ENCODE data around the gene ZNF135. TPM values are rescaled to one million over a fixed set of nuclear protein-coding genes. Genes with fewer than 3 reads are reported as not detected.

Gene ZNF135
- total and polyA plus RNA-seq, 10 of the 15 experiments (the other 5 are each of a cell fraction or from before 2014, with no cell fraction given), result 0.04 TPM; not detected in 9

DNA sequence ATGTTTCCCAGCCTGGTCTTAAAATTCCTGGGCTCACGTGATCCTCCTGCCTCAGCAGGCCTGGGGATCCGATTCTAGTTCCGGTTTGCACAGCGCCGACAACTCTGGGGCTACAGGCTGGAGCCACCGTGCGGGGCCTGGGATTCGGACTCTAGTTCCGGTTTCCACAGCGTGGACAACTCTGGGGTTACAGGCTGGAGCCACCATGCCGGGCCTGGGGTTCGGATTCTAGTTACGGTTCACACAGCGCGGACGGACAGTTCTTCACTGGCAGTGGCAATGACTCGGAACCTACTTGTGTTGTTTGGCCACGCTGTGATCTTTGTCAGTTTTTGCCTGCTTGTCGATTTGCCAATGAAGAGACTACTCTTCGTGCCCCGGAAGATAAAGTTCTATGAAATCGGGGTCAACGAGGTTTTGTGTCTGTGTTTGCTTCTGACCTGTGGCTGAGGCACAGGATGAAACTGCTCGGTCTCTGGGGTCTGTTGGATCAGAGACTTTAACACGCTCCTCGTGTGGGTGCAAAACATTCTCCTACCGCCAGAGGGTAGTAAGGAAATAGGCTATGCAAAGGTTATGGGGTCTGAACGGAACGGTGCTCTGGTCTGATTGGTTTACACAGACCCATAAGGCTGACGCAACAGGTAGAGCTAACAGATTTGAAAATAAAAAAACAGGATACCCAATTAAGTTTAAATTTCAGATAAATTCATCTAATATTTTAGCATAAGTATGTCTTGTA lies 37.4 kb upstream of the ZNF135 start:
- WGBS (ENCODE audit: insufficient coverage, insufficient replicate concordance, low lambda C conversion rate, missing lambda C conversion rate), result 50% methylated on average over 30 of the region's 30 CpGs
- DNase-seq (ENCODE audit: low read depth, low spot score), result no peak
- RAD21 ChIA-PET (ENCODE audit: unreplicated experiment), result no interaction called here
- no TSS peak for BruUV-seq (replicated peaks)
- Histone ChIP-seq H3K9me3 (replicated peaks; ENCODE audit: control insufficient read depth, insufficient read depth, low read length) (no peaks in the 10 kb centered on the region; the same call in 1 of the 3 replicates), H3K4me2 (ENCODE audit: control insufficient read depth, insufficient read depth) (no peak overlapping the region), H3K4me1 (ENCODE audit: control insufficient read depth, insufficient read depth, low read length) (no peaks in the 10 kb centered on the region), H4K20me1 (ENCODE audit: control insufficient read depth, insufficient read depth) (no peaks in the 10 kb centered on the region), H3K27ac (ENCODE audit: control insufficient read depth, insufficient read depth) (no peak overlapping the region), H3K9ac (ENCODE audit: control insufficient read depth, insufficient read depth, low read length) (no peak overlapping the region), H3K4me3 (no peak overlapping the region), H3K27me3 (replicated peaks in 1 of 2; ENCODE audit: control insufficient read depth in 2 of 2, insufficient read depth in 2 of 2, low read length in 1 of 2) (no peaks in the 10 kb centered on the region), H2AFZ (ENCODE audit: control insufficient read depth, low read depth, low read length) (no peak overlapping the region), H3K36me3 (ENCODE audit: control insufficient read depth in 2 of 2, insufficient read depth in 2 of 2, low read length in 1 of 2) (no peaks in the 10 kb centered on the region), H3K79me2 (ENCODE audit: control insufficient read depth, insufficient read depth, low read length) (no peaks in the 10 kb centered on the region)
- ATAC-seq, result peak; percentile 47; the same call in 2 of the 3 replicates
- in situ Hi-C loops (cut with MboI), result no loop called here
- CTCF ChIA-PET, result no interaction called here
- SMC1A ChIA-PET (ENCODE audit: uncharacterized antibody, unreplicated experiment), result no interaction called here
- intact Hi-C loops (cut with micrococcal nuclease; ENCODE audit: unreplicated experiment), result no loop called here
- POLR2A ChIA-PET, result no interaction called here
- TF ChIP-seq, protein P1, sequence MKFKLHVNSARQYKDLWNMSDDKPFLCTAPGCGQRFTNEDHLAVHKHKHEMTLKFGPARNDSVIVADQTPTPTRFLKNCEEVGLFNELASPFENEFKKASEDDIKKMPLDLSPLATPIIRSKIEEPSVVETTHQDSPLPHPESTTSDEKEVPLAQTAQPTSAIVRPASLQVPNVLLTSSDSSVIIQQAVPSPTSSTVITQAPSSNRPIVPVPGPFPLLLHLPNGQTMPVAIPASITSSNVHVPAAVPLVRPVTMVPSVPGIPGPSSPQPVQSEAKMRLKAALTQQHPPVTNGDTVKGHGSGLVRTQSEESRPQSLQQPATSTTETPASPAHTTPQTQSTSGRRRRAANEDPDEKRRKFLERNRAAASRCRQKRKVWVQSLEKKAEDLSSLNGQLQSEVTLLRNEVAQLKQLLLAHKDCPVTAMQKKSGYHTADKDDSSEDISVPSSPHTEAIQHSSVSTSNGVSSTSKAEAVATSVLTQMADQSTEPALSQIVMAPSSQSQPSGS (IDR thresholded peaks at IDR 0.05; ENCODE audit: low read length), result no peak
- TF ChIP-seq CHD2 (IDR thresholded peaks at IDR 0.05; ENCODE audit: borderline replicate concordance, low read depth, low read length) (no peak), HDAC6 (IDR thresholded peaks at IDR 0.05; ENCODE audit: unreplicated experiment) (no peak), SMAD1 (IDR thresholded peaks at IDR 0.05; ENCODE audit: low read depth, partially characterized antibody) (no peak), RAD21 (IDR thresholded peaks at IDR 0.05; ENCODE audit: insufficient read depth, low read depth, low read length) (peak; percentile 30; the same call in 1 of the 2 replicates), YBX1 (IDR thresholded peaks at IDR 0.05) (no peak), NR2C1 (IDR thresholded peaks at IDR 0.05) (no peak), SRF (IDR thresholded peaks at IDR 0.05; ENCODE audit: low read depth in 2 of 2, low read length in 2 of 2) (no peak), SMC3 (IDR thresholded peaks at IDR 0.05; ENCODE audit: borderline replicate concordance, low read length) (no peak), CREB1 (IDR thresholded peaks at IDR 0.05; ENCODE audit: low read depth) (no peak)
- TF ChIP-seq, protein P2, sequence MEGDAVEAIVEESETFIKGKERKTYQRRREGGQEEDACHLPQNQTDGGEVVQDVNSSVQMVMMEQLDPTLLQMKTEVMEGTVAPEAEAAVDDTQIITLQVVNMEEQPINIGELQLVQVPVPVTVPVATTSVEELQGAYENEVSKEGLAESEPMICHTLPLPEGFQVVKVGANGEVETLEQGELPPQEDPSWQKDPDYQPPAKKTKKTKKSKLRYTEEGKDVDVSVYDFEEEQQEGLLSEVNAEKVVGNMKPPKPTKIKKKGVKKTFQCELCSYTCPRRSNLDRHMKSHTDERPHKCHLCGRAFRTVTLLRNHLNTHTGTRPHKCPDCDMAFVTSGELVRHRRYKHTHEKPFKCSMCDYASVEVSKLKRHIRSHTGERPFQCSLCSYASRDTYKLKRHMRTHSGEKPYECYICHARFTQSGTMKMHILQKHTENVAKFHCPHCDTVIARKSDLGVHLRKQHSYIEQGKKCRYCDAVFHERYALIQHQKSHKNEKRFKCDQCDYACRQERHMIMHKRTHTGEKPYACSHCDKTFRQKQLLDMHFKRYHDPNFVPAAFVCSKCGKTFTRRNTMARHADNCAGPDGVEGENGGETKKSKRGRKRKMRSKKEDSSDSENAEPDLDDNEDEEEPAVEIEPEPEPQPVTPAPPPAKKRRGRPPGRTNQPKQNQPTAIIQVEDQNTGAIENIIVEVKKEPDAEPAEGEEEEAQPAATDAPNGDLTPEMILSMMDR (IDR thresholded peaks at IDR 0.05 in 2 of 3, conservative IDR thresholded peaks at IDR 0.05 in 1 of 3; ENCODE audit: control insufficient read depth in 2 of 3, extremely low read depth in 1 of 3, insufficient read depth in 1 of 3, low read depth in 3 of 3, low read length in 3 of 3), result peak in 2 of 3 experiments; percentile 14 to 30; a peak in 2 of 6 replicates
- FAIRE-seq, result no peak
